HT1080 (cell line): ENCODE measurements around the gene RPS4Y1. TPM values are rescaled to one million over a fixed set of nuclear protein-coding genes. Genes with fewer than 3 reads are reported as not detected.
"Not testable (repeated sequence)": the region's sequence is repeated elsewhere in the genome, so short reads cannot be mapped to it uniquely, and the experiment has no call there.

ENCODE experiments used
- DNase-seq: peaks from one replicate; pipeline ENCODE4 v3.0.0-alpha.2; 2015; ENCODE audit warnings: low read depth
- polyA plus RNA-seq, 2 experiments: library from polyadenylated mRNA; depleted of rRNA; stranded (reverse); fragments of >200 nt; gene quantifications; 2 replicates each; pipeline ENCODE4 v1.2.3, GENCODE V29; 2015
- total RNA-seq: library from RNA; depleted of rRNA; stranded (reverse); fragments of >200 nt; shearing (Covaris generic); gene quantifications from 2 replicates; pipeline ENCODE4 v1.2.3, GENCODE V29; 2014; rRNA removed

RPS4Y1 gene
- 395 and 396 TPM in 2 replicates for total RNA-seq
- 481 and 512 TPM in 2 replicates for polyA plus RNA-seq (2015; cell fraction: cytosol; rRNA removed)
- polyA plus RNA-seq (2015; cell fraction: nucleus; rRNA removed) = 357 and 362 TPM in 2 replicates

GRCh38 chrY:2841471-2841893 is at the start of gene RPS4Y1:
TSS of gene RPS4Y1 (plus strand) at chrY:2841602. CDS start at chrY:2841625, 23 bp downstream.
- DNase-seq = peak; percentile 70

GRCh38 chrY:2796977-2797523 is 44.4 kb upstream of the RPS4Y1 start:
- DNase-seq = no peak

GRCh38 chrY:2797991-2798390 is 43.4 kb upstream of the RPS4Y1 start:
- no peak for DNase-seq

- DNase-seq = peak; percentile 14
These were observed 41.2 kb upstream of the RPS4Y1 start for GRCh38 chrY:2800246-2800645.

DNA sequence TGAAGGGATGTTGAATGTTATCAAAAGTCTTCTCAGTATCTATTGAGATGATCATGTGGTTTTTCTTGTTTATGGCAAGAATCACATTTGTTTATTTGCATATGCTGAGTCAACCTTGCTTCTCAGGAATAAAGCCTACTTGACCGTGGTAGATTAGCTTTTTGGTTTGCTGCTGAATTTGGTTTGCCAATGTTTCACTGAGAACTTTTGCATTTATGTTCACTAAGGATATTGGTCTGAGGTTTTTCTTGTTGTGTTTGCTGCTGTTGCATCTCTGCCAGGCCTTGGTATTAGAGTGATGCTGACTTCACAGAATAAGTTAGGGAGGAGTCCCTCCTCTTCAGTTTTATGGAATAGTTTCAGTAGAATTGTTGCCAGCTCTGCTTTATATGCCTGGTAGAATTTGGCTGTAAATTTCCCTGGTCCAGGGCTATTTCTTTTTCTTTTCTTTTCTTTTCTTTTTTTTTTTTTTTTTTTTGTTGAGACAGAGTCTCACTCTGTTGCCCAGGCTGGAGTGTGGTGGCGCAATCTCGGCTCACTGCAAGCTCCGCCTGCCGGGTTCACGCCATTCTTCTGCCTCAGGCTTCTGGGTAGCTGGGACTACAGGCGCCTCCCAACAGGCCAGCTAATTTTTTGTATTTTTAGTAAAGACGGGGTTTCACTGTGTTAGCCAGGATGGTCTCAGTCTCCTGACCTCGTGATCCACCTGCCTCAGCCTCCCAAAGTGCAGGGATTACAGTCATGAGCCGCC is 24.1 kb upstream of the RPS4Y1 start:
- not testable (repeated sequence) for DNase-seq

DNA sequence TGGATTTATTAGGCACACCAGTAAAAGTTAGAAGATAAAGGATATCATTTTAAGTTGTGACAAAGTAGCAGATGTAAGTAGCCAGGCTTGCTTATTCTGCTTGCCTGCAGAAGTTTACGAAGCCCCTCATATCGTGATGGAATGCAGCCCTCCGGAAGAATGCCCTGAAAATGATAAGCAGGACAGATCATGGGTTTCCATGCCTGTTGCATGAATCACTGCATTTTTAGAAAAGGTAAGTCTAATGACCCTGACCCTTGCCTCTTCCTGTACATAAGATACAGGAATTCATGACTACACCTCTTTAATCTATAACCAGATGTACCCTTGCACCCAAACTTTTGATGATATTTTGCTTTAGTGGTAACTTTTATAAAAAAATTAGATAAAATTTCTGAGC is 16.9 kb upstream of the RPS4Y1 start:
- DNase-seq = no peak

- DNase-seq = no peak
These were observed 12.9 kb upstream of the RPS4Y1 start for GRCh38 chrY:2828497-2828896.

- DNase-seq = no peak
These were observed 6.2 kb upstream of the RPS4Y1 start for GRCh38 chrY:2835230-2835629.

DNA sequence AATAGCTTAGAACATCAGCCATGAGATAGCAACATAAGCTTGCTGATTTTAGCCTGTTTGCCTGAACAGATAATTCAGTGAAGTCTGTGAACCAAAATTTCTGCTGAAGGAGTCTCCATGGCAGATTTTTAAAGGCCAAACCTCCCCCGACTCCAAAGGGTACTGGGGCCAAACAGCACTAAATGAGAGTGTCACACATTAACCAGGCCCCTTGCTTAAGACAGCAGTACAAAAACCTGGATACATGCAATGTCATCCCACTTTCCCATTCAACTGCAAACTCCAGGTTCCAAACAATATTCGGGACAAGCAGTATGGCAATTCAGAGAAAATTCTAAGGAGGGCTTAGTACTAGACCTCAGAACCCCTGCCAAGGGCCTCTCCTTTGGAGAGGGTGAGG is 4.3 kb upstream of the RPS4Y1 start:
- DNase-seq = no peak

- DNase-seq = no peak
These were observed 3.5 kb upstream of the RPS4Y1 start for GRCh38 chrY:2837932-2838331.

GRCh38 chrY:2846791-2847190 is 5.4 kb downstream of the RPS4Y1 start:
- no peak for DNase-seq

DNA sequence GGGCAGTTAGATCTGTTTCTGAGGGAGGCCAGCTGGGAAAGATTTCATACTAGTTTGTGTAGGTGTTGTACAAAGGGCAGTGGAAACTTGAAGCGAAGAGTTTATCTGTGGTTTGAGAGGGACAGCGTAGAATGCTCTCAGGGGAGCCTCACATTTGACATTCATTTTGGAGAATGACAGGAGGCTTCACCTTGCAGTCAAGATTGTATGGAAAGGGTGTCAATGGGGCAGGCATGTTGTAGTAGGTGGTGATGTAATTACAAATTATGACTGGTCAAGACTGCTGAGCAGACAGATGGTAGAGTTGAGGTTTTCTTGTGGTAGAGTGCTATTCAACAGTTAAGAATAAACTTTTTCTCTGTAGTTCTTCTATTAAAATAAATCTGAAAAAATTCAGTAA is 7.0 kb downstream of the RPS4Y1 start:
- DNase-seq = no peak

GRCh38 chrY:2849368-2849767 is 8.0 kb downstream of the RPS4Y1 start:
- no peak for DNase-seq

DNA sequence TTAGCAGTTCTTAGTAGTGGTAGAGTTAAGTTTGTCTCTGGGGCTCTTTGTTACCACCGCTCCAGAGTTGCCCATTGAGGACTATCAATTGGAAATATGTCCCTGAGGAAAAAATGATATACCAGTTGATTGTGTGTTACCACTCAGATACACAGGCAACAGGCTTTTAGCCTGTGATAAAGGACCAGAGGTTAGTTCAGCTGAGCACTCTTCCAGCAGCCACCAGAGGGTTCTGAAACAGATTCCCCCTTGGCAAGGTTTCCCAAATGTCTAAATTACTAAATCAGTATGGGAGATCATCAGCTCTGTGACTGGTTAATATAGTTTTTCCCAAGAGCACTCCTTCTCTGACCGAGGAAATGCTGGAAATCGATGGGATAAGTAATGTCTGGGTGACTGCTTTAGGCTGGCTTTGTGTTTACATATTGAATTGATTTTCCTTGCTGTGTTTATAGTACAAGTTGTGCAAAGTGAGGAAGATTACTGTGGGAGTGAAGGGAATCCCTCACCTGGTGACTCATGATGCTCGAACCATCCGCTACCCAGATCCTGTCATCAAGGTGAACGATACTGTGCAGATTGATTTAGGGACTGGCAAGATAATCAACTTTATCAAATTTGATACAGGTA is 12.9 kb downstream of the RPS4Y1 start:
- DNase-seq = no peak

GRCh38 chrY:2857068-2857467 is 15.7 kb downstream of the RPS4Y1 start:
- no peak for DNase-seq

DNA sequence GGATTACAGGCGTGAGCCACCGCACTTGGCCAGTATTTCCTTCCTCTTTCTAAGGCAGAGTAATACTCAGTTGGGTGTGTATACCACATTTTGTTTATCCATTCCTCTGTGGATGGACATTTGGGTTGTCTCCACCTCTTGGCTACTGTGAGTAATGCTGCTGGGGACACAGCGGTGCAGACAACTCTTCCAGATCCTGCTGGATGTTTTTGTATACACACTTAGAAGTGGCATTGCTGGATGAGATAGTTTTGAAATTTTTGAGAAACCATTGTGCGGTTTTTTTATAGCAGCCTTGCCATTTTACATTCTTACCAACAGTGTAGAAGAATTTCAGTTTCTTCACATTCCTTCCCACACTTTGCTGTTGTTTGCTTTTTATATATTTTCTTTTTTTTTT is 16.3 kb downstream of the RPS4Y1 start:
- DNase-seq = peak; percentile 13

DNA sequence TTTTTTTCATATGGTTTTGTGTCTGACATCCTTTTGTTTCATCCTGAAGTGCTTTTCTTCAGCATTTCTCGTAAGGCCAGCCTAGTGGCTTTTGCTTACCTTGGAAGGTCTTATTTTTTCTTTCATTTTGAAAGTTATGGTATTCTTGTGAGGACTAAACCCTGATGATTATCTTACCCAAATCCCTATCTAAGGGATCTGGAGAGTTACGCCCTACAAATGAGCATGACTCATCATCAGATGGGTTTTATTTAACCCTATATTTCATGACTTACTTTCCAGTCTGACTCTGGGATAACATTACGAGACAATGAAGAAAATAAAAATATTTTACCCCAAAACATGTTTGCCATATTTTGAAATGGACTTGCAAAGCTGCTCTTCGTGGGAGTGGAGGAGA is 18.4 kb downstream of the RPS4Y1 start:
- DNase-seq = no peak

GRCh38 chrY:2860511-2860910 is 19.1 kb downstream of the RPS4Y1 start:
- DNase-seq = peak; percentile 58

DNA sequence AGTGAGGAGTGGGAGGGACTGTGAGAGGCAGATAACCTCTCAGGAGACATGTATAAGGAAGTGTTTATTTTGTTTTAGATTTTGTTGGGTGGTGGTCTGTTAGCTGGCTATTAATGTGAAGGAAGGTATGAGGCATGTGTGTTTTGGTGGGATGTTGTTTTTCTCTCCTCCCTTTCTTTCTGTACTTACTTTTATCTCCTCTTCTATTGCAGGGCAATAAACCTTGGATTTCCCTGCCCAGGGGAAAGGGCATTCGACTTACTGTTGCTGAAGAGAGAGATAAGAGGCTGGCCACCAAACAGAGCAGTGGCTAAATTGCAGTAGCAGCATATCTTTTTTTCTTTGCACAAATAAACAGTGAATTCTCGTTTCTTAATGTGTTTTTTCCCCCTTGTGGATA is 25.2 kb downstream of the RPS4Y1 start:
- no peak for DNase-seq

DNA sequence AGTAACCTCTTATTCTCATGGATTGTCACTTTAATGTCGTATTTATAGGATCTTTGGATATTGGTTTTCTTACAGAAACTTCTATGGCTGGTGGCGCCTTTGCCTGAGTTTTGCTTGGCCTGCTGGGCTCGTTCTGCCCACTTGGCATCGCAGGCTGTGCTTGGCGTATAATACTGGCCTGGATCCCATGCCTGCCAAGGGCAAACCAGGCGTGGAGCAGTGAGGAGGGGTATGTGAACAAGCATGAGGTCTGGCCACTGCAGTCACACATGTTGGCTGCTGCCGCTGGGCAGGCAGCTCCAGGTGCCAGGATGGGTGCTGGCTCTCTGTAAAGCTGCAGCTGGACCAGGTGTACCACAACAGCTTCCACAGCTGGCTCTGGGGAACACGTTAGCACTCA is 26.1 kb downstream of the RPS4Y1 start:
- no peak for DNase-seq

- no peak for DNase-seq
These were observed 26.7 kb downstream of the RPS4Y1 start for GRCh38 chrY:2868035-2868607.

- DNase-seq = not testable (repeated sequence)
These were observed 30.8 kb downstream of the RPS4Y1 start for GRCh38 chrY:2872234-2872633.
